Cardiac fibroblast (primary cell): Measurements from ENCODE around the gene PEAK1.

Experiments used
- DNase-seq, 2 donors: peaks; one replicate each; pipeline versions ENCODE4 v3.0.0 to v3.0.0-alpha.2; 2010; ENCODE audit warnings: low read depth in 2 of 2
- H3K4me3 ChIP-seq, 2 donors: replicated peaks in 1 of 2; 1 replicate in 1 of 2; 2 replicates in 1 of 2; pipeline ENCODE4 v1.5.1; 2011; ENCODE audit warnings: low read depth in 2 of 2, low read length in 2 of 2, mild to moderate bottlenecking in 2 of 2, moderate library complexity in 1 of 2
- CTCF ChIP-seq: IDR thresholded peaks from one replicate; pipeline ENCODE4 v1.5.1; 2011; ENCODE audit warnings: low read depth, mild to moderate bottlenecking, low read length, inconsistent platforms

Gene PEAK1

GRCh38 chr15:77122576-77122975 is 297.3 kb downstream of the PEAK1 start:
- no peak for DNase-seq
- no peak for TF ChIP-seq CTCF
- no peak overlapping the region for H3K4me3 ChIP-seq

- DNase-seq, result no peak
- H3K4me3 ChIP-seq, result no peak overlapping the region
- no peak for TF ChIP-seq CTCF
Observed at GRCh38 chr15:77121599-77121998, 298.3 kb downstream of the PEAK1 start.

- DNase-seq, result no peak
- no peak overlapping the region for H3K4me3 ChIP-seq
- TF ChIP-seq CTCF, result no peak
Observed at GRCh38 chr15:77120576-77120975, 299.3 kb downstream of the PEAK1 start.

- no peak for TF ChIP-seq CTCF
- H3K4me3 ChIP-seq, result no peak overlapping the region
- no peak for DNase-seq
Observed at GRCh38 chr15:77119446-77119845, 300.5 kb downstream of the PEAK1 start.

- DNase-seq, result peak; percentile 86 to 89
- no peak overlapping the region for H3K4me3 ChIP-seq
- TF ChIP-seq CTCF, result peak; percentile 66
Observed at GRCh38 chr15:77118882-77119321, 301.0 kb downstream of the PEAK1 start.

GRCh38 chr15:77115179-77115578 is 304.7 kb downstream of the PEAK1 start:
- no peak overlapping the region for H3K4me3 ChIP-seq
- no peak for DNase-seq
- TF ChIP-seq CTCF, result no peak

GRCh38 chr15:77112838-77113504 is 306.9 kb downstream of the PEAK1 start:
- no peak overlapping the region for H3K4me3 ChIP-seq
- no peak for TF ChIP-seq CTCF
- no peak for DNase-seq
